HepG2 (cell line): ENCODE measurements around the gene SLC34A3. TPM values are rescaled to one million over a fixed set of nuclear protein-coding genes. Genes with fewer than 3 reads are reported as not detected.

ENCODE experiments used
- ASH2L ChIP-seq: fragments of 300-600, 200-600 bp; sonication (generic); IDR thresholded peaks from 2 replicates; pipeline ENCODE4 v1.7.0; 2017; ENCODE audit warnings: low read depth, mild to moderate bottlenecking, moderate library complexity, mixed read lengths, low read length; ENCODE audit not compliant: insufficient read length
- GATA4 ChIP-seq: sonication (generic); IDR thresholded peaks from 2 replicates; pipeline ENCODE4 v1.6.1; 2016; ENCODE audit warnings: antibody characterized with exemption, low read depth, borderline replicate concordance
- MATR3 ChIP-seq: sonication (generic); formaldehyde crosslinking; IDR thresholded peaks from 2 replicates; pipeline ENCODE4 v1.4.0; 2020; ENCODE audit warnings: missing genetic modification reagents
- NFIC ChIP-seq: IDR thresholded peaks from 2 replicates; pipeline ENCODE4 v1.6.1; 2012; ENCODE audit warnings: mild to moderate bottlenecking, low read length, inconsistent platforms
- PHF5A ChIP-seq: IDR thresholded peaks from one replicate; pipeline ENCODE4 v1.6.1; 2018; ENCODE audit warnings: low read depth, missing genetic modification reagents; ENCODE audit not compliant: unreplicated experiment
- REXO4 ChIP-seq: sonication (generic); formaldehyde crosslinking; IDR thresholded peaks from 2 replicates; pipeline ENCODE4 v1.8.0; 2022; ENCODE audit warnings: missing genetic modification reagents, mild to moderate bottlenecking, borderline replicate concordance
- ZNF292 ChIP-seq: sonication (generic); formaldehyde crosslinking; IDR thresholded peaks from 2 replicates; pipeline ENCODE4 v1.8.1; 2022; ENCODE audit warnings: mild to moderate bottlenecking, low read depth, missing genetic modification reagents, borderline replicate concordance
- ZNF790 ChIP-seq: sonication (generic); formaldehyde crosslinking; IDR thresholded peaks from 2 replicates; pipeline ENCODE4 v1.8.0; 2022; ENCODE audit warnings: missing genetic modification reagents, mild to moderate bottlenecking, borderline replicate concordance
- polyA plus RNA-seq, 8 experiments: library from polyadenylated mRNA; depleted of rRNA in 3 of 8; stranded (reverse) in 7 of 8; unstranded in 1 of 8; fragments of >200 nt; fragmentation: Illumina TruSeq in 4 of 8; extraction: Trizol in 4 of 8; gene quantifications; 2 replicates each; pipeline versions ENCODE4 v1.2.1 to v1.2.3, GENCODE V29; 2011 to 2016; ENCODE audit warnings: low read depth in 4 of 8, missing spikeins in 1 of 8, mixed read lengths in 1 of 8; ENCODE audit not compliant: insufficient read depth in 1 of 8
- total RNA-seq, 5 experiments: library from RNA; depleted of rRNA; stranded (reverse); fragments of >200 nt; fragmentation: Illumina TruSeq; extraction: Trizol; gene quantifications; 2 replicates each; pipeline ENCODE4 v1.2.3, GENCODE V29; 2016; ENCODE audit warnings: low read depth in 1 of 5
- TF ChIP-seq, protein P1 (sequence below): sonication (generic); formaldehyde crosslinking; IDR thresholded peaks from 2 replicates; pipeline ENCODE4 v1.4.0; 2020; ENCODE audit warnings: missing genetic modification reagents
- TF ChIP-seq, protein P2 (sequence below): sonication (generic); formaldehyde crosslinking; IDR thresholded peaks from 2 replicates; pipeline ENCODE4 v1.5.1; 2020; ENCODE audit warnings: missing genetic modification reagents, mild to moderate bottlenecking, borderline replicate concordance
- TF ChIP-seq, protein P3 (sequence below): sonication (generic); formaldehyde crosslinking; IDR thresholded peaks from 2 replicates; pipeline ENCODE4 v1.4.0; 2020; ENCODE audit warnings: missing genetic modification reagents, borderline replicate concordance
- TF ChIP-seq, protein P4 (sequence below): sonication (generic); formaldehyde crosslinking; IDR thresholded peaks from 2 replicates; pipeline ENCODE4 v1.8.0; 2022; ENCODE audit warnings: mild to moderate bottlenecking, missing genetic modification reagents, moderate library complexity
- TF ChIP-seq, protein P5 (sequence below): sonication (generic); formaldehyde crosslinking; IDR thresholded peaks from 2 replicates; pipeline ENCODE4 v1.4.0; 2020; ENCODE audit warnings: missing genetic modification reagents
- TF ChIP-seq, protein P6 (sequence below): sonication (generic); formaldehyde crosslinking; IDR thresholded peaks from 2 replicates; pipeline ENCODE4 v1.4.0; 2020; ENCODE audit warnings: mild to moderate bottlenecking, missing genetic modification reagents

Gene SLC34A3
- total and polyA plus RNA-seq, 2 of the 13 experiments (the other 11 are each of a cell fraction or from before 2014, with no cell fraction given) = 0.07 to 1.0 TPM

DNA sequence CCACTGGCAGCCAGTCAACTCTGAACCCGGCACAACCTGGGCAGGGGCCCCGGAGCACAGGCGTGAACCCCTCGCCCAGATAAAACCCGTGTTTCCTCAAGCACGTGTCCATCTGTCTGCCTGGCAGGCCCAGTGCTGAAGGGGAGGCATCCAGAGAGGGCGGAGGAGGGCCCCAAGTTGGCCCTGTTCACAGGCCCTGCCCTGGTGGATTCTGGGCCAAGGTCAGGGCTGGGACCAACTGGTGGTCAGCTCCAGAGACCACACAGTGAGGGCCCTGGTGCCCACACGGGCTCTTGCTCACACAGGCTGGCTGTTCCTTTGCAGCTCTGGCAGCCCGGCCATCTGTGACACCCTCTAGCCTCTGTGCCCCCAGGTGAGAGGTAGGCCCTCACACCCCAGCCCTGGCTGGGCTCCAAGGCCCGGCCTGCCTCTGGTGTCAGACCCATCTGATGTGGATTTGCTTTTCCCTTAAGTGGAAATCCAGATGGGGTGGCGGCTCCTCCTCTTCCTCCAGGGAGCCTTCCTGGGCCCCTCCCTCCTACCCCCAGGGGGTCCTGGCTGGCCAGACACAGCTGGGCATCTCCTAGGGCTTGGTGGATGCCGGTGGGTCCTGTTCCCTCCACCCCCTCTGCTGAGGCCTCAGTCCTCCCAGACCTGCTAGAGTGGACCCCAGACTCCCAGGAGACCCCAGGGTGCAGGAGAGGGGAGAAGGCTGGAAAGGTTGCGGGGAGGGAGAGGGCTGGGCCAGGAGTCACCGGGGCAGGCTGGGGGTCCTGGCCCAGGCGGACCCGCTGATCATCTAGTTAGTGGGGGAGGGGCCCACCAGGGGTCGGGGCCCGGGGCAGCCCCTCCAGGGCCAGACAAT, 19.9 kb downstream of the SLC34A3 start (continued):
- TF ChIP-seq, protein P1, sequence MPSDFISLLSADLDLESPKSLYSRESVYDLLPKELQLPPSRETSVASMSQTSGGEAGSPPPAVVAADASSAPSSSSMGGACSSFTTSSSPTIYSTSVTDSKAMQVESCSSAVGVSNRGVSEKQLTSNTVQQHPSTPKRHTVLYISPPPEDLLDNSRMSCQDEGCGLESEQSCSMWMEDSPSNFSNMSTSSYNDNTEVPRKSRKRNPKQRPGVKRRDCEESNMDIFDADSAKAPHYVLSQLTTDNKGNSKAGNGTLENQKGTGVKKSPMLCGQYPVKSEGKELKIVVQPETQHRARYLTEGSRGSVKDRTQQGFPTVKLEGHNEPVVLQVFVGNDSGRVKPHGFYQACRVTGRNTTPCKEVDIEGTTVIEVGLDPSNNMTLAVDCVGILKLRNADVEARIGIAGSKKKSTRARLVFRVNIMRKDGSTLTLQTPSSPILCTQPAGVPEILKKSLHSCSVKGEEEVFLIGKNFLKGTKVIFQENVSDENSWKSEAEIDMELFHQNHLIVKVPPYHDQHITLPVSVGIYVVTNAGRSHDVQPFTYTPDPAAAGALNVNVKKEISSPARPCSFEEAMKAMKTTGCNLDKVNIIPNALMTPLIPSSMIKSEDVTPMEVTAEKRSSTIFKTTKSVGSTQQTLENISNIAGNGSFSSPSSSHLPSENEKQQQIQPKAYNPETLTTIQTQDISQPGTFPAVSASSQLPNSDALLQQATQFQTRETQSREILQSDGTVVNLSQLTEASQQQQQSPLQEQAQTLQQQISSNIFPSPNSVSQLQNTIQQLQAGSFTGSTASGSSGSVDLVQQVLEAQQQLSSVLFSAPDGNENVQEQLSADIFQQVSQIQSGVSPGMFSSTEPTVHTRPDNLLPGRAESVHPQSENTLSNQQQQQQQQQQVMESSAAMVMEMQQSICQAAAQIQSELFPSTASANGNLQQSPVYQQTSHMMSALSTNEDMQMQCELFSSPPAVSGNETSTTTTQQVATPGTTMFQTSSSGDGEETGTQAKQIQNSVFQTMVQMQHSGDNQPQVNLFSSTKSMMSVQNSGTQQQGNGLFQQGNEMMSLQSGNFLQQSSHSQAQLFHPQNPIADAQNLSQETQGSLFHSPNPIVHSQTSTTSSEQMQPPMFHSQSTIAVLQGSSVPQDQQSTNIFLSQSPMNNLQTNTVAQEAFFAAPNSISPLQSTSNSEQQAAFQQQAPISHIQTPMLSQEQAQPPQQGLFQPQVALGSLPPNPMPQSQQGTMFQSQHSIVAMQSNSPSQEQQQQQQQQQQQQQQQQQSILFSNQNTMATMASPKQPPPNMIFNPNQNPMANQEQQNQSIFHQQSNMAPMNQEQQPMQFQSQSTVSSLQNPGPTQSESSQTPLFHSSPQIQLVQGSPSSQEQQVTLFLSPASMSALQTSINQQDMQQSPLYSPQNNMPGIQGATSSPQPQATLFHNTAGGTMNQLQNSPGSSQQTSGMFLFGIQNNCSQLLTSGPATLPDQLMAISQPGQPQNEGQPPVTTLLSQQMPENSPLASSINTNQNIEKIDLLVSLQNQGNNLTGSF (CRISPR knock-in tag) = no peak
- TF ChIP-seq MATR3 = no peak
- TF ChIP-seq, protein P2, sequence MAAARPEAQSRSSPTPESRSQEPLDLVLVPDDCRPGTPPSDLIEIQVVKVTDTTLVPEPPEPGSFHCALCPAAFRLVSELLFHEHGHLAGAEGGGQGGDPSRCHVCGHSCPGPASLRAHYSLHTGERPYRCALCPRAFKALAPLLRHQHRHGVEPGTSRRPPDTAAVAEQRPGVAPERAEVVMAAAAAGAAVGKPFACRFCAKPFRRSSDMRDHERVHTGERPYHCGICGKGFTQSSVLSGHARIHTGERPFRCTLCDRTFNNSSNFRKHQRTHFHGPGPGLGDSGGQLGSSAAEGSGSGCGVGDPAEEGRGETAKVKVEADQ = no peak
- TF ChIP-seq, protein P3, sequence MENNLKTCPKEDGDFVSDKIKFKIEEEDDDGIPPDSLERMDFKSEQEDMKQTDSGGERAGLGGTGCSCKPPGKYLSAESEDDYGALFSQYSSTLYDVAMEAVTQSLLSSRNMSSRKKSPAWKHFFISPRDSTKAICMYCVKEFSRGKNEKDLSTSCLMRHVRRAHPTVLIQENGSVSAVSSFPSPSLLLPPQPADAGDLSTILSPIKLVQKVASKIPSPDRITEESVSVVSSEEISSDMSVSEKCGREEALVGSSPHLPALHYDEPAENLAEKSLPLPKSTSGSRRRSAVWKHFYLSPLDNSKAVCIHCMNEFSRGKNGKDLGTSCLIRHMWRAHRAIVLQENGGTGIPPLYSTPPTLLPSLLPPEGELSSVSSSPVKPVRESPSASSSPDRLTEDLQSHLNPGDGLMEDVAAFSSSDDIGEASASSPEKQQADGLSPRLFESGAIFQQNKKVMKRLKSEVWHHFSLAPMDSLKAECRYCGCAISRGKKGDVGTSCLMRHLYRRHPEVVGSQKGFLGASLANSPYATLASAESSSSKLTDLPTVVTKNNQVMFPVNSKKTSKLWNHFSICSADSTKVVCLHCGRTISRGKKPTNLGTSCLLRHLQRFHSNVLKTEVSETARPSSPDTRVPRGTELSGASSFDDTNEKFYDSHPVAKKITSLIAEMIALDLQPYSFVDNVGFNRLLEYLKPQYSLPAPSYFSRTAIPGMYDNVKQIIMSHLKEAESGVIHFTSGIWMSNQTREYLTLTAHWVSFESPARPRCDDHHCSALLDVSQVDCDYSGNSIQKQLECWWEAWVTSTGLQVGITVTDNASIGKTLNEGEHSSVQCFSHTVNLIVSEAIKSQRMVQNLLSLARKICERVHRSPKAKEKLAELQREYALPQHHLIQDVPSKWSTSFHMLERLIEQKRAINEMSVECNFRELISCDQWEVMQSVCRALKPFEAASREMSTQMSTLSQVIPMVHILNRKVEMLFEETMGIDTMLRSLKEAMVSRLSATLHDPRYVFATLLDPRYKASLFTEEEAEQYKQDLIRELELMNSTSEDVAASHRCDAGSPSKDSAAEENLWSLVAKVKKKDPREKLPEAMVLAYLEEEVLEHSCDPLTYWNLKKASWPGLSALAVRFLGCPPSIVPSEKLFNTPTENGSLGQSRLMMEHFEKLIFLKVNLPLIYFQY (CRISPR knock-in tag) = no peak
- TF ChIP-seq GATA4 = no peak
- TF ChIP-seq ZNF292 (CRISPR knock-in tag) = no peak; the same call in 1 of the 2 replicates
- no peak for TF ChIP-seq REXO4 (CRISPR knock-in tag)
- TF ChIP-seq, protein P4, sequence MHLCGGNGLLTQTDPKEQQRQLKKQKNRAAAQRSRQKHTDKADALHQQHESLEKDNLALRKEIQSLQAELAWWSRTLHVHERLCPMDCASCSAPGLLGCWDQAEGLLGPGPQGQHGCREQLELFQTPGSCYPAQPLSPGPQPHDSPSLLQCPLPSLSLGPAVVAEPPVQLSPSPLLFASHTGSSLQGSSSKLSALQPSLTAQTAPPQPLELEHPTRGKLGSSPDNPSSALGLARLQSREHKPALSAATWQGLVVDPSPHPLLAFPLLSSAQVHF (CRISPR knock-in tag) = no peak
- TF ChIP-seq, protein P5, sequence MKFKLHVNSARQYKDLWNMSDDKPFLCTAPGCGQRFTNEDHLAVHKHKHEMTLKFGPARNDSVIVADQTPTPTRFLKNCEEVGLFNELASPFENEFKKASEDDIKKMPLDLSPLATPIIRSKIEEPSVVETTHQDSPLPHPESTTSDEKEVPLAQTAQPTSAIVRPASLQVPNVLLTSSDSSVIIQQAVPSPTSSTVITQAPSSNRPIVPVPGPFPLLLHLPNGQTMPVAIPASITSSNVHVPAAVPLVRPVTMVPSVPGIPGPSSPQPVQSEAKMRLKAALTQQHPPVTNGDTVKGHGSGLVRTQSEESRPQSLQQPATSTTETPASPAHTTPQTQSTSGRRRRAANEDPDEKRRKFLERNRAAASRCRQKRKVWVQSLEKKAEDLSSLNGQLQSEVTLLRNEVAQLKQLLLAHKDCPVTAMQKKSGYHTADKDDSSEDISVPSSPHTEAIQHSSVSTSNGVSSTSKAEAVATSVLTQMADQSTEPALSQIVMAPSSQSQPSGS (CRISPR knock-in tag) = no peak
- no peak for TF ChIP-seq ASH2L
- TF ChIP-seq PHF5A (CRISPR knock-in tag) = no peak
- TF ChIP-seq, protein P6, sequence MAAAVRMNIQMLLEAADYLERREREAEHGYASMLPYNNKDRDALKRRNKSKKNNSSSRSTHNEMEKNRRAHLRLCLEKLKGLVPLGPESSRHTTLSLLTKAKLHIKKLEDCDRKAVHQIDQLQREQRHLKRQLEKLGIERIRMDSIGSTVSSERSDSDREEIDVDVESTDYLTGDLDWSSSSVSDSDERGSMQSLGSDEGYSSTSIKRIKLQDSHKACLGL = peak; percentile 47; the same call in 1 of the 2 replicates
- TF ChIP-seq ZNF790 (CRISPR knock-in tag) = no peak
- no peak for TF ChIP-seq NFIC
